AG10803 (cell line): Measurements from ENCODE around the gene DSCAML1.

Experiments
- DNase-seq: peaks from one replicate; pipeline ENCODE4 v3.0.0; 2010; ENCODE audit warnings: low read depth
- H3K4me3 ChIP-seq: 2 replicates; pipeline ENCODE4 v1.5.1; 2011; ENCODE audit warnings: mild to moderate bottlenecking, low read length, control low read depth
- CTCF ChIP-seq: conservative IDR thresholded peaks from 2 replicates; pipeline ENCODE4 v1.5.1; 2011; ENCODE audit warnings: mild to moderate bottlenecking, low read length, control low read depth, inconsistent platforms

DSCAML1 gene

GRCh38 chr11:117476531-117477142 lies 320.4 kb downstream of the DSCAML1 start:
- no peak overlapping the region for H3K4me3 ChIP-seq
- no peak for DNase-seq
- TF ChIP-seq CTCF = no peak

GRCh38 chr11:117475716-117476530 lies 321.1 kb downstream of the DSCAML1 start:
- no peak overlapping the region for H3K4me3 ChIP-seq
- DNase-seq = no peak
- TF ChIP-seq CTCF = no peak

GRCh38 chr11:117473481-117474091 lies 323.4 kb downstream of the DSCAML1 start:
- H3K4me3 ChIP-seq = no peak overlapping the region
- DNase-seq = no peak
- no peak for TF ChIP-seq CTCF

DNA sequence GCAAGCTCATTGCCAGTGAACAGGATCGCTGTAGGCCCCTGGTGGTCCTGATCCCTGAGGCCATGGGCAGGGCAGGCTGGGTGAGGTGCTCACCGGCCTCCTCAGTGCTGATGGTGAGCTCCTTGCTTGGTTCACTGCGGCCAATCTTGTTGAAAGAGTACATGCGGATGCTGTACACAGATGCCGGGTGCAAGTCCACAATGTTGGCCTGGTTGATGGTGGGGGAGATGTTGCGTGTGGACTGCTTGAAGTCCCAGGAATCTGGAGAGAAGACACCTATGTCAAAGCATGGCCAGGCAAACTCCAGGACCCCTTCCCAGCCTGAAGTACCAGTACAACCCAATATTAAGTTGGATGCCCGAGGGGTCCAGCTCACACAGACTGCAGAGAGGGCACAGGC lies 325.2 kb downstream of the DSCAML1 start:
- no peak for DNase-seq
- no peak for TF ChIP-seq CTCF

DNA sequence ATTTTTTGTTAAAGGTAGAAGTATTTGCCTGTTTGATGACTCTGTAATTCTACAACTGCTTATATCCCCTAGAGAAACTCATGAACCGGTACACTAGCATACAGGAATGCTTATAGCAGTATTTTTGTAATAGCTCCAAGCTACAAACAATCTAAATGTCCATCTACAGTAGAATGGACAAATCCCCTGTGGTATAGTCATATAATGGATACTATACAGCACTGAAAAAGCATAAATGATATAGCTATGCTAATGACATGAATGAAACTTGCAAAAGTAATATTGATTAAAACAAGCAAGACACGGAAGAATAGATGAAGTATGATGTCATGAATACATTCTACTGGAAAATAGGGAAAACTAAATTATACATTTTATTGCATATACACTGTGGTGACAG lies 326.4 kb downstream of the DSCAML1 start:
- no peak for TF ChIP-seq CTCF
- no peak for DNase-seq
- H3K4me3 ChIP-seq = no peak overlapping the region

More for the DNA sequence above, 325.2 kb downstream of the DSCAML1 start:
- H3K4me3 ChIP-seq = no peak overlapping the region

DNA sequence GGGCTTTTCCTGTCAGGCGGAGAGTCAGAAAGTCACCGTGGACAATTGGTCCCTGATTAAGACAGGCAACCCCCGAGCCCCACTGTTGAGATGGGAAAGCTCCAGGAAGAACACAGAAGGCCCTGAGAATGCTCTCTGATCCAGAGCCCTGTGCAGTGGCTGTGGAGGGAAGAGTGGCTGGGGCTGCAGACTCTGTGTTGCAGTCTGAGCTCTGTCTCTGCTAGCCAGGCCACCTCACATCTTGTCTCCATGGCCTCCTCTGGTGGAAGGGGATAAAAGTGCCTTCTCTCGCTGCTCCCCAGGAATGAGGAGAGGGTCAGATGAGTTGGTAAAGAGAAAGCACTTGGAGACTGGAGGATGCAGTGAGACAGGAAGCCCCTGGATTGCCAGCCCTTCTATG lies 328.1 kb downstream of the DSCAML1 start:
- no peak overlapping the region for H3K4me3 ChIP-seq
- TF ChIP-seq CTCF = no peak
- DNase-seq = no peak
